ENCODE data around the gene TSHZ1.
A peak's percentile ranks its signal among the peaks of the same experiment; 100 is the strongest.

The TSHZ1 gene

GRCh38 chr18:75208155-75208835 is 2.3 kb upstream of the TSHZ1 start:
- no peak for DNase-seq (ENCODE audit: low read depth in 2 of 2, low spot score in 1 of 2)

- no peak for DNase-seq (ENCODE audit: low read depth in 2 of 2, low spot score in 1 of 2)
Measured at GRCh38 chr18:75208836-75209128, 1.8 kb upstream of the TSHZ1 start.

- DNase-seq (ENCODE audit: low read depth in 2 of 2, low spot score in 1 of 2) = peak in 1 of 2 donors; percentile 45
Measured at GRCh38 chr18:75209129-75209950, 1.3 kb upstream of the TSHZ1 start, which contains the start of gene PTGR3. PTGR3 (minus strand) TSS chr18:75209139; CDS start chr18:75209058, 81 bp downstream.

DNA sequence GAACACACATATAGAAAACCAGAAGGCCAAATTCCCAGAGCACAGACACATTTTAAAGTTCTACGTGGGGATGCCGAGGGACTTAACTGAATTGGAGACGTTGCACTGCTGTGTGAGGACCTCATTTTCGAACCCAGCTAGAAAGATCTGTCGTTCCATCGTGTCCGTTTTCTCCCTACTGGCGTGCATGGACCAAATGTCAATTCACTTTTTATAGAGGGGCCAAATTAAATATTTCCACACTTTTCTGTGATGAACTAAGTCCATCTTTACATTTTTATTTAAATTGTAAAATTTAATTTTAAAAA is 692 bp upstream of the TSHZ1 start:
- no peak for DNase-seq (ENCODE audit: low read depth in 2 of 2, low spot score in 1 of 2)

GRCh38 chr18:75211002-75211621 is 515 bp downstream of the TSHZ1 start:
- no peak for DNase-seq (ENCODE audit: low read depth in 2 of 2, low spot score in 1 of 2)

GRCh38 chr18:75211626-75211952 is 992 bp downstream of the TSHZ1 start:
- no peak for DNase-seq (ENCODE audit: low read depth in 2 of 2, low spot score in 1 of 2)

- DNase-seq (ENCODE audit: low read depth in 2 of 2, low spot score in 1 of 2) = no peak
Measured at GRCh38 chr18:75211953-75212750, 1.6 kb downstream of the TSHZ1 start.

GRCh38 chr18:75212751-75213090 is 2.1 kb downstream of the TSHZ1 start:
- no peak for DNase-seq (ENCODE audit: low read depth in 2 of 2, low spot score in 1 of 2)

- DNase-seq (ENCODE audit: low read depth in 2 of 2, low spot score in 1 of 2) = no peak
Measured at GRCh38 chr18:75213611-75214331, 3.2 kb downstream of the TSHZ1 start.

- DNase-seq (ENCODE audit: low read depth in 2 of 2, low spot score in 1 of 2) = no peak
Measured at GRCh38 chr18:75214332-75214690, 3.7 kb downstream of the TSHZ1 start.

DNA sequence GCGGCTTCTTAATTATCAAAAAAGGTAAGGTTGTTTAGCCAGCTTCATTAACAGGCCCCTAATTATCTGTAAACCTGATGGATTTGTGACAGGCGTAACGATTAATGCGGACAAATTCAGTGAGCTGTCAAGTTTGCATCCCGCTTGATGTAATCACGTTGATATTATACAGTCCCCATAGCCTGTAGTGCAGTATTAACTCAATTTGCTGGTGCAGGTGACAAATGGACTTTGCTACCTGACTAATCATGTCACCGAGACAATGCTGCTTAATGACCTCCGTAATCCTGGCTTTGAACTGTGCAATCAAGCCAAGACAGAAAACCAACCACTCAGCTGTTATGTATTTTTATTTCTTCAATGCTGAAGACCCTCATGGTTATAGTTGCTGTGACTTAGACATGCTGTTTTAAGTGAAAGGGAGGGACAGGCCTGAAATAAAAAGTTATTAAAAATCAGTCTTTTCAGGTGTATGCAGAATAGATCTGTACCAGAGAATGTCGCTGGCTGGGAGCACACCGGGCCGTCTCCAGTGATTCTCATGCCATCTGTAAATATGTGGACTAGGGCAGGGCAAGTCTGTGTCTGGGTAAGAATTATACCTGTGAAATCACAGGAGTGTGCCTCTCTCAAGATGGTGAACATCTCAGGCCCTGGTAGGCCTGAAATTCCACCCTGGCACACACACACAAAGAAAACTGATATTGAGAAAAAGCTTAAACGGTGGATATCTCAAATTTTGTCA is 4.3 kb downstream of the TSHZ1 start:
- DNase-seq (ENCODE audit: low read depth in 2 of 2, low spot score in 1 of 2) = no peak

GRCh38 chr18:75215663-75216062 is 5.1 kb downstream of the TSHZ1 start:
- DNase-seq (ENCODE audit: low read depth in 2 of 2, low spot score in 1 of 2) = no peak

DNA sequence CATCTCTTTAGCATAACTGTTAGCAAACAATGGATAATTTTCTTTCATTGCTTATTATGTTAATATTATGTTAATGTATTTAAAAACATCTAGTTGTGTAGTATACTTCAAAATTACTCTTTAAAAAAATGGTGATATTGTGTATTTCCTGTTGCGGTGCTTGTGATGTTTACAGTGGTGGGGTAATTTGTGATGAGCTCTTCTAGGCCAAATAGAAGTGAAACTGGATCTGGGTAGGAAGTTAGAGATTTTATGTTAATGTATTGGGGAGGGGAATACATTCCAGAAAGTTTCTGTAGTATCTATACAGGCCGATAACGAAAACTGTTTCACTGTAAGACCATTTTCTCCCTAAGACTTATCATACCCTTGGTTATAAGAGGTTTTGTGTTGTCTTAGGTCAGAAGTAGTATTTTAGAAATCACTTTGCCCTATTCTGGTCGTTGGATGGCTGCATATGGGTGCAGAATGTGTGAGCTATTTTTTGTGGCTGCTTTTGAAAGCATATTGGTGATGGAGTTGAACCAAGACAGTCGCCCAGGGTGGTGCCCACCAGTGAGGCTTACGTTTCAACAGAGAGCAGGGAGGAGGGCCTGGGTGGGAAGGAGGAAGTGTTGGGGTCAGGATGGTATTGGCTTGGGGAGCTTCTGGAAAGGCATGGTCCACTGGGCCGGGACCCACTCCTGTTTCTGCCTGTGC is 5.8 kb downstream of the TSHZ1 start:
- no peak for DNase-seq (ENCODE audit: low read depth in 2 of 2, low spot score in 1 of 2)

DNA sequence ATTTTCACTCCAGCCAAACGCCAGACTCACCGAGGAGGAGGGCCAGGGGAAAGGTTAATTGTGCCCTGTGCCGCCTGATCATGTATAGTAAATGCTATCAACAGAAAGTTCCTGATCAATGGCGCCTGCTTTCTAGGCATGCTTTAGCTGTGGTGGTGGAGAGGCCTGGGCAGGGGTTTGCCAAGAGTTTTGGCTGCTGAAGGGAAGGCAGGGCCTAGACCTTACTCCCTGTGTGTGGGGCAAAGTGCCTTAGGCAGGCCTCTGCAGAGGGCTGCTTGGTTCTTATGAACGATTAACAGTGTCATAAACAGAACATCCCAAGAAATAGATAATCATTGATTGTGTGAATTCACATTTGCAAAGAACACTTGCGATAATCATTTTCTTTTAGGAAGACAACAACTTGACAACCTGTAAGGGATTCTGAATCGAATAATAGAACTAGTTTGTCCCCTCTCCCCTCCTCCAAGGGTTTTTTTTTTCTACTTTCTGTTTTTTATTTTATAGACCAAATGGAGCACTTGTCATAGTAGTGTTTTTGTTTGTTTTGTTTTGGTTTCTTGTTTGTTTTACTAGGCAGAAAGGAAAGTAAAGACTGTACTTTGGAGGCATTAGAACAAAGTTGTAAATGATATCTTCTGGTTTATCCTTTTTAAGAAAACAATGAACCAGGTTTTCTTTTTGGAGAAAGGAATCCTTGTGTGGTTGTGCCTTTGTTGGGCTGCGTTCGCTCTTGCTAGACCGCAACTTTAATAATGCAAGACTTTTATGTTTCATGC is 6.5 kb downstream of the TSHZ1 start:
- DNase-seq (ENCODE audit: low read depth in 2 of 2, low spot score in 1 of 2) = no peak

DNA sequence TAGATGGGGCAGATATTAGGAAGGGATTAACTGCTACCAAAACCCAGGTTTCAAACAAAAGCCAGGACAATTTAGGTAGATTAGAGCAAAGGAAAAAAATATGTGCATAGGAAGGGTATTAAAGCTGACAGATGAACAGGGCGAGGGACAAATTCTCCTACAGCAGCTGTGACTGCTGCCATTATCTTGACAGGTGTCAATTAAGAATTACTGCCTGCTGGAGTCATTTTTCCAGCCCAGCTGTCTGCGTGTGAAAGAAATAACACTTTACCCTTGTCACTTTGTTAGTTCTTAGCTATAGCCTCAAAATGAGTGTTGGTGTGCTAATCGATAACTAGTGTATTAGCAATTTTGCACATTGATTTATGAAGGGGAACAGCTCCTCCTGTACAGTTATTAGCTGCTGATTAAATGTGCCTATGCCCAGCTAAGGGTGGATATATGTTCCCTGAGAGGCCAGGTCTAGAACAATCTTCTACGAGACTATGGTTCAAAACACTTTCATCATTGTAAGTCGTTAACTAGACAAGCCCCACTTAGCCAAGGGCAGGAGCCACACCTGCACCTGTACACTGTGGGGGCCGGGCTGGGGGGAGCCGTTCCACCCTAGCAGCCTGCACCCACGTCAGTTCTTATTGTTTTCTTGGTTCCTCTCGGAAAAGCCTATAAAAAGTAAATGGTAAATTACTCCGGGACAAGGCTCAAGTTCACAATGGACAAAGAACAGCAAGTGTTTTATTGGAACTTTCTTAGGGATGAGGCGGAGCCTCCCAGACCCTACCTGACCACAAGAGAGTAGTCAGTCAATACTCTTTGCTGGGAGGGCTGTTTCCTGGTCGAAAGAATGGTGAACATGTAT is 7.7 kb downstream of the TSHZ1 start:
- DNase-seq (ENCODE audit: low read depth in 2 of 2, low spot score in 1 of 2) = no peak

DNA sequence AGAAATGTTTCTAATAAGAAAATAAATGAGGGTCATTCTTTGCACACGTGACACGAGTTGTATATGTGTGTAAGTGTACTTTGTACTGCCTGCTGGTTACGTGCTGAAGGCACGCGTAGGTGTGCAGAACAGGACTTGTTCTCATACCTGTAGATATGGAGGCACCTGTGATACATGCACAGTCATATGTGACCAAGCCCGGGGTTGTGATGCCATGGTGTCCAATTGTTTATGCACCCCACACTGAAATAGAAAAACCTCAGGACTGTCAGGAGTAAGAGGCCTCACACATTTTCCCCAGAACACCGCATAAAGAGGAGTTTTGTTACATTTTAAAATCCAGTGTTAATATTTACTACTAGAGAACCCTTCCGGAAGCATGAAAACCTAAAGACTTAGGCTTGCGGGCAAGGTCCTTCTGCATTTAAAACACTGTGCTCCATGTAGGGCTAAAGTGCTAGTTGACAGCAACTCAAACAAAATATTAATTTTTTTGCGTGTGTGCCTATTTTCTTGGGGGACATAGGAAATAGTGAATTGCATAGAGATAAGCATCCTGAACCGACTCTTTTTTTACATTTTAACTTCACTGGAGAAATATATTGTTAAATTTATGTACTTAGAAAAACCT is 9.3 kb downstream of the TSHZ1 start:
- no peak for DNase-seq (ENCODE audit: low read depth in 2 of 2, low spot score in 1 of 2)

DNA sequence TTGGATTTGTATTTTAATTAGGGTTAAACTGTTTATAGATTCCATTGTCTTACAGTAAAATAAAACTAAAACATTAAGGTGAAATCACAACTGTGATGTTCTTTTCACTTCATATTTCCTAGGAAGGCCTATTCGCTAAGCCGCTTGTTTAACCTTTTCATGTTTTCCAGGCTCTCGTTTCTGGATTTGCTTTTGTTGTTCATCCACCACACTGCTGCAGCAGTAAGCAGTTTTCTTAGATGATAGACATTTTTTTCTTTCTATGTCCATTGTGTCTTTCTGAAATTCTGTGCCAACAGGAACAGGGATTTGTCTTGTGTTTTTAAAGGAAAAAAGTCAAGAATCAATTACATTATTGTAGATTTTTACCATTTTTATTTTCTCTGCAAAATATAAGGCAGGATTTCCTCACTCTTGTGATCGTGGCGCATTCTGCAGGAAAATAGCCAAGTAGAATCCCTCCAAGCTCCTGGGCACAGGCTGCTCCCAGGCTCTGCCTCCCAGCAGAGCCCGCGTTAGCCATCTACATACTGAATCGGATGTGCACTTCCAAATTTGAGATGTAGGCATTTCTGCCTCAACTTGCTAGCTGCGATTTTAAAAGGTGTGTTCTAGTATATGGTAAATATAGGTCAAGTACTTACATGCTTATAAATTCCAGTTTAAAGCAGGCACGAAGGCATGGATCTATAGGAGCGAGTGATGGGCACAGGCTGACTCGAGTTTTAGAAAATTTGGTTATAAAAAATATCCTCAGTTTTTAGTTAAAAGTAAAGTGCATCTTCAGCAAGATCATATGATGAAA is 10.2 kb downstream of the TSHZ1 start:
- DNase-seq (ENCODE audit: low read depth in 2 of 2, low spot score in 1 of 2) = no peak
